ENCODE measurements around the gene SSR3. TPM values are rescaled to one million over a fixed set of nuclear protein-coding genes. Genes with fewer than 3 reads are reported as not detected.

SSR3 gene
- total RNA-seq, 2 experiments from 2014 or later = 63.3 to 158 TPM

DNA sequence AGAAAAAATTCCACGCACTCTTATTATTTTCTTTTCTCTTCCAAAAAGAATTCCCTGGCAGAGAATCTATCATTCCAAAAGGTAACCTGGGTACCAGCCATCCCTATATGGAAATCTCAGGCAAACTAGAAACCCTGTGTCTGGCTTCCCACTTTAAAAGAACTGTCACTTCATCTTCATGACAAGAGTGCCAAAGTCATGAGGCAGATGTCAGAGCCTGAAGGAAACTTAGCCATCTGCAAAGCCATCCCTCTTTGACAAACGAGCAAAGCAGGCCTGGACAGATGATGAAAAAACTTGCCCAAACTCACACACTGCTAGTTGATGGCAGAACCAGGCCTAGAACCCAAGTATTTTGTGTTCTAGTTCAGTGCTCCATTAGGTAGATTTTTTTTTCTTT lies 15.9 kb downstream of the SSR3 start:
- POLR2A ChIA-PET = no interaction called here
- H3K4me3 ChIP-seq (ENCODE audit: low read depth, low read length, poor library complexity, severe bottlenecking) = no peak overlapping the region
- no peaks in the 10 kb centered on the region for H3K4me1 ChIP-seq (ENCODE audit: insufficient read depth, low read length, poor library complexity, severe bottlenecking)
- H3K9me2 ChIP-seq (ENCODE audit: insufficient read depth, low read length) = no peaks in the 10 kb centered on the region
- no peak overlapping the region for H3K4me2 ChIP-seq (ENCODE audit: low read length)
- peaks cover 11% of the 10 kb centered on the region; the same call in 1 of the 2 replicates for H4K20me1 ChIP-seq (ENCODE audit: insufficient read depth, low read length)
- no peak overlapping the region for H3K27ac ChIP-seq (ENCODE audit: low read depth, low read length, poor library complexity, severe bottlenecking)
- BruUV-seq (replicated peaks) = no TSS peak
- no peaks in the 10 kb centered on the region for H3K79me2 ChIP-seq (ENCODE audit: insufficient read depth, low read depth, low read length)
- no peak overlapping the region for H2AFZ ChIP-seq (ENCODE audit: low read length)
- intact Hi-C loops (cut with micrococcal nuclease; ENCODE audit: unreplicated experiment) = loop anchor here (5.0 kb wide), 1 partner anchor 543 kb away; no protein-coding TSS in a partner anchor
- peaks cover 58% of the 10 kb centered on the region for H3K36me3 ChIP-seq (ENCODE audit: insufficient read depth, low read length)
- no peak for DNase-seq (ENCODE audit: low spot score)
- TF ChIP-seq, protein P1, sequence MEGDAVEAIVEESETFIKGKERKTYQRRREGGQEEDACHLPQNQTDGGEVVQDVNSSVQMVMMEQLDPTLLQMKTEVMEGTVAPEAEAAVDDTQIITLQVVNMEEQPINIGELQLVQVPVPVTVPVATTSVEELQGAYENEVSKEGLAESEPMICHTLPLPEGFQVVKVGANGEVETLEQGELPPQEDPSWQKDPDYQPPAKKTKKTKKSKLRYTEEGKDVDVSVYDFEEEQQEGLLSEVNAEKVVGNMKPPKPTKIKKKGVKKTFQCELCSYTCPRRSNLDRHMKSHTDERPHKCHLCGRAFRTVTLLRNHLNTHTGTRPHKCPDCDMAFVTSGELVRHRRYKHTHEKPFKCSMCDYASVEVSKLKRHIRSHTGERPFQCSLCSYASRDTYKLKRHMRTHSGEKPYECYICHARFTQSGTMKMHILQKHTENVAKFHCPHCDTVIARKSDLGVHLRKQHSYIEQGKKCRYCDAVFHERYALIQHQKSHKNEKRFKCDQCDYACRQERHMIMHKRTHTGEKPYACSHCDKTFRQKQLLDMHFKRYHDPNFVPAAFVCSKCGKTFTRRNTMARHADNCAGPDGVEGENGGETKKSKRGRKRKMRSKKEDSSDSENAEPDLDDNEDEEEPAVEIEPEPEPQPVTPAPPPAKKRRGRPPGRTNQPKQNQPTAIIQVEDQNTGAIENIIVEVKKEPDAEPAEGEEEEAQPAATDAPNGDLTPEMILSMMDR (conservative IDR thresholded peaks at IDR 0.05; ENCODE audit: low read length) = no peak
- no peak for TF ChIP-seq EZH2phosphoT487 (IDR thresholded peaks at IDR 0.05; ENCODE audit: borderline replicate concordance, low read depth, low read length)
- CTCF ChIA-PET (ENCODE audit: unreplicated experiment) = no interaction called here
- no peaks in the 10 kb centered on the region for H3K9me3 ChIP-seq (ENCODE audit: low read length)

DNA sequence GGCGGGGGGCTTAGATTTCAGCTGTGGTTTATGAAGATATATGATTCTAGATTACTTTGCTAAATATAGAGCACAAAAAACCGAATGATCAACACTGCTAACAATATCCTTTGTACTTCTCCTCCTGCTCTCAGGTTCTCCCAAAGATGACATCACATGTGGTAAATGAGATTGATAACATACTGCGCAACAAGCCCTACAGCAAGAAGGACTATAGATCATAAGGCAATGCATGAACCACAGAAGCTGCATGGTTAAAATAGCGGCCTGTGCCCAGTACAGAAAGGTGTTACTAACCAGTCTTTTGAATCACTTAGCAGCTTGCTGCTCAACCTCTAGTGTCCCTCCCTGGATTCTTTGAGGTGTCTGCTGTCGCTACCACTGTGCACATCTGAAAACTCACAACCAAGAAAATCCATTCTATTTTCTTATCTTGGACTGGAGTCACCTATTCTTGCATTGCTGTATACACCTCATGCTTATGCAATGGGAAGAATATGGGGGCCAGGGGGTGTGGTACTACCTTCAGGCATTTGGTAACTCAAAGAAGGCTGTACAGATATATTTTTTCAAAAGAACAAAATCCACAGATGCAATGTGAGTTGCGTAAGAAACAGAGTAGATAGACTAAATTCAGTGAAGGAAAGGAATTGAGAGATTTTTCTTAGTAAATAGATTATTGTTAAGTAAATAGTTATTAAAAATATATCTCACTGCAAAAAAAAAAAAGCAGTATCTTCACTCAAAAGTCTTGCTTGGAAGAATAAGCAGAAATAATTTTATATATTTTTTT lies 18.2 kb downstream of the SSR3 start:
- Histone ChIP-seq H3K4me2 (ENCODE audit: low read length) (no peak overlapping the region), H2AFZ (ENCODE audit: low read length) (no peak overlapping the region), H3K4me3 (ENCODE audit: low read depth, low read length, poor library complexity, severe bottlenecking) (no peak overlapping the region), H3K4me1 (ENCODE audit: insufficient read depth, low read length, poor library complexity, severe bottlenecking) (no peaks in the 10 kb centered on the region), H3K36me3 (ENCODE audit: insufficient read depth, low read length) (peaks cover 35% of the 10 kb centered on the region), H3K9me2 (ENCODE audit: insufficient read depth, low read length) (no peaks in the 10 kb centered on the region), H4K20me1 (ENCODE audit: insufficient read depth, low read length) (peaks cover 11% of the 10 kb centered on the region; the same call in 1 of the 2 replicates), H3K79me2 (ENCODE audit: insufficient read depth, low read depth, low read length) (no peaks in the 10 kb centered on the region), H3K27ac (ENCODE audit: low read depth, low read length, poor library complexity, severe bottlenecking) (no peak overlapping the region), H3K9me3 (ENCODE audit: low read length) (no peaks in the 10 kb centered on the region)
- ChIA-PET POLR2A (interaction anchor here (0.5 to 1.6 kb wide), 5 partner anchors 10 to 1708 kb away, joined by 3 to 5 read pairs (median 4); no protein-coding TSS in a partner anchor), CTCF (ENCODE audit: unreplicated experiment) (no interaction called here)
- DNase-seq (ENCODE audit: low spot score) = no peak
- no TSS peak for BruUV-seq (replicated peaks)
- TF ChIP-seq, protein P1 (conservative IDR thresholded peaks at IDR 0.05; ENCODE audit: low read length) = no peak
- no peak for TF ChIP-seq EZH2phosphoT487 (IDR thresholded peaks at IDR 0.05; ENCODE audit: borderline replicate concordance, low read depth, low read length)
- intact Hi-C loops (cut with micrococcal nuclease; ENCODE audit: unreplicated experiment) = loop anchor here (5.0 kb wide), 1 partner anchor 546 kb away; no protein-coding TSS in a partner anchor

DNA sequence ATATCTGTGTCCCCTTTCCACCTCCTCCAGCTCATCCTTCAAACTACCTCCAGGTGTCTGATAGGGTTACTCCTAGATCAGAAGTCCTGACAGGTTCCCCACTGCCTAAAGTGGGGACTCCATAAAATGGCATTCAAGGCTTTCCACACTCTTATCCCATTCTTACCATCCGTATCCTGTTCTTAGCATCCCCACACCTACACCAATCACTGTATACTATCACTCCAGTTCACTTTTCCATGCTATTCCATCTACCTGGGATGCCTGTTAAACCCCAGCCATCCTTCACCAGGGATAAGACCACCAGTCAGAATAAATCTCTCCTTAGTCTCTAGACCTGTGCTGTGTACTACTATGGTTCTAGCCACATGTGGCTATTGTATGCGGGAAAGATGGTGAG lies 19.1 kb downstream of the SSR3 start:
- H3K4me3 ChIP-seq (ENCODE audit: low read depth, low read length, poor library complexity, severe bottlenecking) = no peak overlapping the region
- H2AFZ ChIP-seq (ENCODE audit: low read length) = no peak overlapping the region
- no peak overlapping the region for H3K27ac ChIP-seq (ENCODE audit: low read depth, low read length, poor library complexity, severe bottlenecking)
- no peaks in the 10 kb centered on the region for H3K4me1 ChIP-seq (ENCODE audit: insufficient read depth, low read length, poor library complexity, severe bottlenecking)
- CTCF ChIA-PET (ENCODE audit: unreplicated experiment) = no interaction called here
- no peaks in the 10 kb centered on the region for H3K9me2 ChIP-seq (ENCODE audit: insufficient read depth, low read length)
- no peak overlapping the region for H3K4me2 ChIP-seq (ENCODE audit: low read length)
- intact Hi-C loops (cut with micrococcal nuclease; ENCODE audit: unreplicated experiment) = loop anchor here (5.0 kb wide), 1 partner anchor 547 kb away; no protein-coding TSS in a partner anchor
- no peaks in the 10 kb centered on the region for H3K9me3 ChIP-seq (ENCODE audit: low read length)
- H4K20me1 ChIP-seq (ENCODE audit: insufficient read depth, low read length) = peaks cover 2% of the 10 kb centered on the region; the same call in 1 of the 2 replicates
- DNase-seq (ENCODE audit: low spot score) = no peak
- no peaks in the 10 kb centered on the region for H3K79me2 ChIP-seq (ENCODE audit: insufficient read depth, low read depth, low read length)
- H3K36me3 ChIP-seq (ENCODE audit: insufficient read depth, low read length) = peaks cover 26% of the 10 kb centered on the region
- no peak for TF ChIP-seq EZH2phosphoT487 (IDR thresholded peaks at IDR 0.05; ENCODE audit: borderline replicate concordance, low read depth, low read length)
- TF ChIP-seq, protein P1 (conservative IDR thresholded peaks at IDR 0.05; ENCODE audit: low read length) = no peak
- POLR2A ChIA-PET = interaction anchor here (0.5 to 1.3 kb wide), 3 partner anchors 11 to 19 kb away, joined by 4 read pairs; partner anchors contain the start of gene SSR3
- no TSS peak for BruUV-seq (replicated peaks)

Data from OCI-LY7 (cell line).